HG03457 (cell line): ENCODE measurements around the gene TMA7B.

ENCODE experiments used
- ATAC-seq: cut with Tn5 transposase; IDR thresholded peaks from one replicate; pipeline ENCODE4 v1.9.1; 2021; ENCODE audit warnings: moderate number of reproducible peaks; ENCODE audit not compliant: unreplicated experiment

TMA7B gene

DNA sequence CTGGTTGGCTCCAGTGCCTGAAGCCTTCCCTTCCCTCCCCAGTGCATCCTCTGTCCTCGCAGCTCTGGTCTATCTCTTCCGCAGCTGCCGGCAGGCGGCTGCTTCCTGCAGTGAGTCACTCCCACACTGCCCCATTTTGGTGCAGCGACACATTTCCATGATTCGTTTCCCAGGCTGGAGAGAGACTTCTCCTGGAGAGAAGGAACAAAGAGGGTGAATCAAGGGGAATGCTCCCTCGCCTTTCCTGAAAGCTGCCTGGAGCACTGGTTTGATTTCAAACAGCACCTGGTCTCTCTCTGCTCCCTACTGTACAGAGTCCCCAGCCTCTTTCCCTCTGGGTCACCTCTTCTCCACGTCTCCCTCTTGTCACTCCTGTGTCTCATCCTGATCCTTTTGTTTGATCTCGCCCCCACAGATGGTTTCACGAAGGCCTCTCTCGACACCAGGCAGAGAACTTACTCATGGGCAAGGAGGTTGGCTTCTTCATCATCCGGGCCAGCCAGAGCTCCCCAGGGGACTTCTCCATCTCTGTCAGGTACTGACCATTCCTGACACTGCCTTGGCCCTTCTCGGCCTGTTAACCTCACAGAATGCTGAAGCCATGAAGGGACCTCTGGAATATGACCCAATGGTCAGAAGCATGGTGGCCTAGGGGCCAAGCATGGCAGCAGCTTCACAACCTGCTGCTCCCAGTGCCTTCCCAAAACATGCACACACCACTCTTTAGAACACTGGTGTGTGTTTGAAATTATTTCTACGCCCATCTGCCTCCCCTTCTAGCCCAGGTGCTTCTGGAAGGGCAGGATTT, at the start of gene TMA7B:
Gene TMA7B, plus strand, starts transcription at position 758 of the 808 bp plus-strand sequence. CDS start 3,978 bp downstream, outside the sequence.
- ATAC-seq = no peak

DNA sequence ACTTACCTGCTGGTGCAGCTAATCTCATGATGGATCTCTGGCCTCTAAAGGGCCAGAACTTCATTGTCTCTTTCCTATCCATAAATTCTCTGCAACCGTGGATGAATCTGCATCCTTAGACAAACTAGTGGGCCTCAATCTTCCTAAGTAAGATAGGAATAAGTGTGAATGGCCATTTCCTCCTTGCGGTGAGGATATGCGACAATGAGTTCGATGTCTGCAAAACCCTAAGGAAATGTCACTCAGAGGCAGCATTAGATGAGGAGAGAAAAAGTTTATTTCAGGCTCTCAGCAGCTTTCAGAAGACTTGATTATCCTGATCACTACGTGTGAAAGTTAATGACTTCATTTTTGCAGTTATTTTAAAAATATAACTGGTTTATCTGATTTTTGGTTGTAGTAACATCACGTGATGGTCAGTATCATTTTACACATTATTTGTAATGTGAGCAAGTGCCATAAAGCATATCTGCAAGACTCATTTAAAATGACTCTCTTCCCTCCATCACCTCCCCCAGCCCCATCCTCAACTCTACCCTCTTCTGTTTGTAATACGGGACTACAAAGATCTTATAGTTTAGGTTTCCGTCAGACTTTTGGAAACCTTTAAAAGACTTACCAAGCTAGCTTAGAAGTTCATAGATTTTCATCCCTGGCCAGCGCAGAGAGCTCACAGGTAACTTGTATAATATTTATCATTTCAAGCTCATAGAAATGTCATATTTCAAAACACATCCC, 49.2 kb upstream of the TMA7B start:
- no peak for ATAC-seq

DNA sequence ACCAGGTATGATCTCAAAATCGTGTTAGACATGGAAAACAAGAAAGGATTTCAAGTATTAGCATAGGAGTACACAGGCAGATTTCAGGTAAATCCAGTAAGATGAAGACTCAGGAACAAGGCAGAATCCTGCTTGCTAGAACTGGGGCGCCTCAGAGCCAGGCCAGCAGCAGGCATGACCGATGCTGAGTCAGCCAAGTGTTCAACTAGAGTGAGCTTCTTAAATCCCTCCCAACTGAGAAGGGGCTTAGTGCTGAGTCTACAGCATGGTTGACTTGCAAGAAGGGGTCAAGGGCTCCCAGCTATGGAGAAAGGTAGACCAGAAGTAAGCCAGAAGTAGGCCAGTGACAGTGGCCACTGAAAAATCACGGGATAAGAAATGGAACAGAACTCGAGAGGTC, 46.9 kb upstream of the TMA7B start:
- no peak for ATAC-seq

DNA sequence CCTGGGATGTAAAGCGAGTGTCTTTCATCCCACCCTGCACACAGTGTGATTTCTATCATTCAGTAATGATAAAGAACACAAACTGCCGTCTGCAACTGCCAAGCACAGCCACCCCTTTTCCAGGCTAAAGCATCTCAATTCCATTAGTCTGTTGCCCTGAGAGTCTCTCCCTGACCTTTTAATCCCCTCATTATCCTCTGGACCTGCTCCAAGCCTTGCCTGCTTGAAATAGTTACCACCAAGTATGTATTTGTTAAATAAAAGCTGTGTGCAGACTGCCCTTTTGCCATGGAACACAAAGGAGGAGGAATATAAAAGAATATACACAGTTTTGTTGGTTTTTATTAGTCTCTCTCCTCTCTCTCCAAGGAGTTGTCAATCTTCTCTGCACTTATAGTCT, 46.3 kb upstream of the TMA7B start:
- ATAC-seq = no peak

DNA sequence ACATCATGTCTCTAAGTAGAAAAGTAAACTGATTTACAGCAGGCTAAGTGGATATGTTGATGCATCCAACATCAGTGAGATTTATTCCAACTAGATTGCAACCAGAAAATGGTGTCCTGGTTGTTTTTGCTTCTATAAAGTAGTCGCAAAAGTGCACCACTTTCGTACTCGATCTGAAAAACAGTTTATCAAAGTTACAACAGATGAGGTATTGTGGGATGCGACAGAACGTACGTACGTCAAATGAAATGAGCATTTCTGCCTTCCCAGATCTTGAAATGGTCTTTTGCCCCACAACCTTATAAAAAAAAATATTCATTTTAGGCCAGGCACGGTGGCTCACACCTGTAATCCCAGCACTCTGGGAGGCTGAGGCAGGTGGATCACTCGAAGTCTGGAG, 45.6 kb upstream of the TMA7B start:
- no peak for ATAC-seq

DNA sequence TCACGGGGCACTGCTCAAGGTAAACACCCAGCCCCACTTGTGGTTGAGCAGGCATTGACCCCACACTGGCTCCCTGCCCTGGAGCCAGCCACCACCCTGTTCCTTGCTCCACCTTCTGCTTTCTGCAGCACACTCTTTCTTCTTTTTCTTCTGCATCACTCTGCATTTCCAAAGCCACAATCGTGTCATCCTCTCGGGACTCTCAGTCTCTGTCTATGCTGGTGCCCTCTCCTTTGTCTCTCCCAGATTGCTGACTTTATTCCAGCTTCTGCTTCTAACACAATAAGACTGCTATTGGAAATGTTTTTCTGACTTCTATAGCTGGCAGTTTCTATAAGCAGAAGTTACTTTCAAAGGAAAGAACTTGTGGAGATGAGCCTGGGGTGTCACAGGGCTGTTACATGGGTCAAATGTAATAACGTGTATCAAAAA, 44.9 kb upstream of the TMA7B start:
- ATAC-seq = no peak

DNA sequence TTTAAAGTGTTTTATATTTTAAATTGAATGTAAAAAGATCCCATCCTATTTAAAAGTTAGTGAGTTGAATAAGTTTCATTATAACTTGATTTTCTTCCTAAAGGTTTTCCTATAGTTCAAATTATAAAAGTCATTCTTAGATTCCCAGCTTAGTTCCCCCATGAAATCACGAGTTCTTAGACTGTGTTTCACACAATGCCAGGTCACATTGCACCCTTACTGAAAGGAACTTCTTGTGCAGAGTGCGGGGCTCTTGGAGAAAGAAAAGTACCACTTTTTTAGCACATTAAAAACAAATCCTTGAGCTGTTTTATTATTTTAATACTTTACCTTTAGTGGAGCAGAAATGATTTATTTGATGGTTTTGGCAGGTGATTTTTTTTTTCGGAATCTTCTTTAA, 43.7 kb upstream of the TMA7B start:
- ATAC-seq = no peak

DNA sequence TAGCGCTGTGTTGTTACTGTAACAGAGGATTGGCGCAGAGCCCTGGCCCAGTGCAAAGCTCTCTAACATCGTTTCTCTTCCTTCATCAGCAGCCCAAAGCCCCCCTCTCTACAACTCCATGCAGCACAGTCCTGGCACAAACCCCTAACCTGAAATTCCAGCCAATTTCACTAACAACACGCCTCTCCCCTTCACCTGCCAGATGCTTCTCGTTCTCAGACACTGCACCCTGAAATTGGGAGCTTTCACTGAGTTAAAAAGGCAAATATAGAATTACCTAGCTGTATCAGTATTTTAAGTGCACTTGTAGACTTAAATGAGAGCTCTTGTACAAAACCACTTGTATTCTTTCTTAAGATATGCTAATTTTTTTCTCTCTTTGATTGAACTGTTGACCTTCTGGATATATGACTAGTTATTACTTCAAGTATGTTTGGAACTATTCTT, 43.0 kb upstream of the TMA7B start:
- no peak for ATAC-seq

DNA sequence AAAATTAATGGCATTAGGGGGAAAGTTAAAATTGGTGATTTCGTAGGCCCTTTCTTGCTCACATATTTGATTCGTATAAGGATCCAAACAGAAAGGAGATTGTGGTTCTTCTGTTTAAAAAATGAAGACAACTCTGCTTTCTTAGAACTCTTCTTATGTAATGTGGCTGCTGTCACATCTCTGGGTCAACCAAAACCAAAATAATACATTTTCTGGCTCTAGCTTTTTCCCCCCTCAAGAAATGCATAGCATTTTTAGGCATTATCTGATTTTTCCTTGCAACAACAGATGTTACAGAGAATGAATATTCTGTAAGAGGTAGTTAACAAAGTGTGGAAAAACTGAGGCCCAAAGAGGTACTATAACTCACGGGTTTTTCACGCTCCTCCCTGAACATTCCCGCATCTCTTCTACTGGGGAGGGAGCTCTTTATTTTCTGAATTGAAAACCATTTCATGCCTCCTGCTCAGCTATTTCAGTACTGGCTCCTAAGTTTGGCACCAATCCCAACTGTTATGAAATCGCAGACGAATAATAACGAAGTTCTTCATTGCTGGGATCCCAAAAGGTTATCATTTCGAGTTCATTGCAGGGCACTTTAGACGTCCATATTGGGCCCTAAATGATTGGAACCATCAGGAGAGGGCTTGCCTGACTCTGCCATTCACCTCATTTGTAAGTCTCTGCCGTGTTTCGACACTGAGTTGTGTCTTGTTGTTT, 42.3 kb upstream of the TMA7B start:
- no peak for ATAC-seq

DNA sequence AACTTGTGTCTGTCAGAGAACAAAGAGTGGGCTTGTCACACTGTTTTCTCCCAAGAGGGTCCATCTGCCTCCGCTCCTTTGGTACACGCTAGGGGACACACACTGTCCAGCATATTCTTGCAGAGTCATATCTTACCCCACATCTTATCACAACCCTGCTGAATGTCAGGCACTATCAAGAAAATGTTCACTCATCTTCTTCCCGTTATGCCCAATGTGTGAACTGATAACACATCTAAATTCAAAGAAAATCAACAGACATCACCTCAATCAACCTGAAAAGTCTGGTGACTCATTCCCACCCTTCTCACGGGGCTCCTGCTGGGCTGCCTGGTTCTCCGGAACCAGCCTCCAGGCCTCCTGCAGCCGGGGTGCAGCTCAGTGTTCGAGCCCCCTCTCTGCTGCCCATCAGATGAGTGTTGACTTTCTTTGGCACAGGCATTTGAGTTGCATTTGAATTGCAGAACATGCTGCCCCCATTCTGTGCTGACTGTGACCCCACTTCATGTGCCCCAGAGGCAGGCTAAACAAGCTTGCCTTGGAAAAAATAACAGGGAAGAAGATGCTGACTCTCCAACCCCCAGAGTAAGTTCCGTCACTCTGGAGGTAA, 40.0 kb upstream of the TMA7B start:
- no peak for ATAC-seq

DNA sequence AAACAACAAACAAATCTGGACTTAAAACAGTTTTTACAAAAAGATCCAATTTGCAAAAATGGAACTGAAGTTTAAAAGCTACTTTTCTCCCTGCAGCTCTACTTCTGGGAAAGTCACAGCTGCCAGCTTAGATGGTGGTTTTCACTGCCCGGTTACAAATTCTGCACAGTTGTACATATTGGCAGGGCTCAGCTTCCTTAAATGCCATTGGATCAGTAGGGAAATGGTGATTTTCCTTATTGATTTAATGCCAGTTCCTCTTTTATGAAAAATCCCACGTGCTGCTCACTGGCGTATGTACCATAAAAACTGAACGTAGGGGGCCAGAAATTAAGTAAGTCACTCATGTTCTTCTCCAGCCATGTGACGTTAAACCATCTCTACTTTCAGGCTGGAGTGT, 36.5 kb upstream of the TMA7B start:
- ATAC-seq = no peak

DNA sequence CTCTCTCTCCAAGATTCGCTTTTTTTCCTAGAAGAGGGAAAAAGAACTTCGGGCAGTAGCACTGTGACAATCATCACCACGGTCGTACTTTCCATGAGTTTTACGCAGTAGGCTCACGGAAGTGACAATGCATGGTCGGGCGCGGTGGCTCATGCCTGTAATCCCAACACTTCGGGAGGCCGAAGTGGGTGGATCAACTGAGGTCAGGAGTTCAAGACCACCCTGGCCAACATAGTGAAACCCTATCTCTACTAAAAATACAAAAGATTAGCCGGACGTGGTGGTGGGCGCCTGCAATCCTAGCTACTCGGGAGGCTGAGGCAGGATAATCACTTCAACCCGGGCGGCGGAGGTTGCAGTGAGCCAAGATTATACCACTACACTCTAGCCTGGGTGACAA, 35.9 kb upstream of the TMA7B start:
- no peak for ATAC-seq

DNA sequence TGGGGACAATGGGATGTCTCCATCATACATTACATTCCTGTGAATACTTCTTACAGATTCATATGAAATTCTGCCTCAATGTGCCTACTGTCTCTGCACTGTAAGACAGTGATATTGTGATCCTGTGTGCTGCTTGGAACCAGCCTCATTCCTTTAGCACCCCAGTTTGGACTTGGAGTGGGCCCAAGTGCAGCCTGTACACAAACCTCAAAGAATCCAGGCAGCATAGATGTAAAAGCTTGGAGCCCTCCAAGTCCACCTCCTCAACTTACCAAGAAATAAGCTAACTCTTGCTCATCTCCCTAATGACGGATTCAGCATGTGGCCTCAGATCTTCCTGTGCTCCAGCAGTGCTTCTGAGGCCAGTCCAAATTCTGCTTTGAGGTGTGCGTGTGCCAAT, 34.9 kb upstream of the TMA7B start:
- ATAC-seq = no peak

DNA sequence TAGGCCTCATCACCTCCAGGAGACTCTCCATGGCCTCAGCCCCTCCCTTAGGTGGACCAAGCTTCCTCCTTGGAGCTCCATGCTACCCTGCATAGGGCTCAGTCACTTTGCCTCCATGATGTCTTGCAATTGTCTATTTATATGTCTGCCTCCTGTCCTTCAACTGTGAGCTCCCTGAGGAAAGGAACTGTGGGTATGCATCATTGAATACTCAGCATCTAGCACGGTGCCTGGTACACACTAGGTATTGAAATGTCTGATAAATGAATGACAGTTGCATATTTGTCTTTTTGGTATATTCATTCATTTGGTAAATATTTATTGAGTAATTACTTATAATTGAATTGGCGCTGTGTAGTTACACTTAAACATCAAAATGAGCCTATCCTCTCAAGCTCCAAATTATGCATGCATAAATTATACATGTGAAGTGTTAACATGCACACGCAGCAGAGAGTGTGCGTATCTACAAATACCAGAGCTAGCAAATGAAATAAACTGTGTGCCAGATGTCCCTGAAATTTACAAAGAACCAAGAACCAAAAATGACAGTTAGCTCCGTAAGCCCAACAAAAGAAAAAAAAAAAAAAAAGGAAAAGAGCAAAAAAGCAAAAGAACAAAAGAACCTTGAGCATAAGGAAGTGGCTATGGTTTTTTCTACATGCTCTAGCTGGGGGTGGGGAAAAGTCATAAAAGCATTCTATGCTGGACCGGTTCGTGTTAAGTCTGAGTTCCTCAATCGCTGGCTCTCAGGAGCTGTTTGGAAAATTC, 34.1 kb upstream of the TMA7B start:
- ATAC-seq = no peak

DNA sequence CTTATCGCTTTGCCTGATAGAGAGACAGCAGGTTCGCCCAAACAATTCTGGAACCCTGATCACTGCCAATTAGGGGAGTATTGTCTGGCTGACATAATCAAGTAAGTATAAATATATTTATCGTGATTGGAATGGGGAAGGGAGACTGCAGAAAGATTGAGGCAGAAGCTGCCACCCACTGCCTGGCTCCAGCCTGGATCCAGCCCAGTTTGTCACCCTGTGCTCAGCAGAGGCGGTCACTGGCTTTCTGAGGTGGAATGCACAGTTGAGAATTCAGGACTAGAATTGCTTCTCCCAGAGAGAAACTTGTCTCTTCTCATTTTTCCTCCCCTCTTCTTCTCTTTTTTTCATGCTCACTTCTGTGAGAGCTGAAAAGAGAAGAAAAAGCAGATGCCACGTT, 33.4 kb upstream of the TMA7B start:
- no peak for ATAC-seq

DNA sequence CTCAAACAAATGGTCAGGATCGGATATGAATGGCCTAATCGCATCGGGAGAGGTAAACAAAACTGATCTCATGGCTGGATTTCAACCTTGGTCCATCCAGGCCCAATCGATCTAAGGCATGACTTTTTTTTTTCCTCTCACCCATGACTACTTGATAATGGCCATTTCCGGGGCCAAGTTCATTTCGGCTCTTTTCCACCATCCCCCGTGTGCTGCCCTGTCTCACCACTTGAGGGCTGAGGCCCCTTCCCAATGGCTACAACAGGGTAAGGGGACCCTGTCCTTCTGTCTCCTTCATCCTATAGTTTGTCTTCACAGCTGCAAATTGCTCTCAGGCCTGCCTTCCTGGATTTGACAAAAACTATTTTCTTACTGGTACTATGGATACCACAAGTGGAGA, 32.7 kb upstream of the TMA7B start:
- no peak for ATAC-seq

DNA sequence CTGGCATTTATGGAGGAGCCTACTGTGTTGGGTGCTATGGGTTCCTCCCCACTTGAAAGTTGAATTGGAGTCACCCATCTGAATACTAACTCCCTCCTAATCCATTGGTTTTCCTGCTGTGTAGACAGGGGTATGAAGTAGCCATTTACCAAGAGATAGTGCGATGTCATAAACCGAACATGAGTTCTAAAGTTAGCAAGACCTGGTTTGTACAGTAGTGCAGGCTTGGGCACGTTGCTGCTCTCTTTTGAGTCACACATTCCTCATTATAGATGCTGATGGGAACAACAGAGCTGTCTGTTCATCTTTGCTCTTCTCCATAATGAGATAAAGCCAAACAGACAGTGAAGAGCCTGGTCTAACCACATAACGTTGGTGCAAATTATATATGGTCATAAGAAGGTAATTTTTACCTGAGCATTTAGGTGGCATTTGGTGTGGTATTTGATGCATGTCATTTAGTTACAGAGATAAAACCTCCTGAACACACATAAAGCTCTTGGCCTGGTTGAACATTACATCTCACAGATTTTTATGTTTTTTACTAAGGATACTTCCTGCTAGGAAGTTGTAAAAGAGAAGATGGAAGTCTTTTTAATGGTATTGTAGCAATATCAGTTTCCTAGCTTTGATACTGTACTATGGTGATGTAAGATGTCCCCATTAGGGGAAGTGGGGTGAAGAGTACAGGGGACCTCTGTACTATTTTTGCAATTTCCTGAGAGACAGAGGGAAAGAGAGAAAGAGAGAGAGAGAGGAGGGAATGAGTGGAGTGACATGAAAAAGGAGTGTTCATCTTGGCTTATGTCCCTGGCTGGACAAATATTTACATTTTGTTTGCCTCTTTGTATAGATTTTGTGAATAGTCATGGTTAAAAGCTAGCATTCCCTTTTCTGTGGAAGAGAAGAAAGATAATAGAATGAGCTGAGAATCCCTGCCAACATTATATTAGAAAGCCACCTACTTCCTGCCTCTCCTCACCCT, 31.4 kb upstream of the TMA7B start:
- ATAC-seq = no peak

DNA sequence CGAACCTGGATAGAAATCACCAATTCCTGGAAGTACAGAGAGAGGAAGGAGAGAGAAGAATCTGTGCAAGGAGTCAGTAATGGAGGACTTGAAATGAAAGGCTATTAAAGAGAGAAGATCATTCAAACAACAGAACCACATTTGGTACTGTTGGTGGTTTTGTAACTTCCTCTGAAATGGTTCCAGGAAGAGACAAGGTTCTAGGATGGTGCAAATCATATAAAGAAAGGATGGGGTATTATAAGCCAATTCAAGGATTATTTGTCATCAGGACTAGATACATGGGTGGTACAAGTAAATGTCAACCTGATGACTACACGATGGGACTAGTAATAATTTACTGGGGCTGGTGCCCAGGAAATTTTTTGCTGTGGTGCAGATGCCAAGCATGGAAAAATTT, 28.9 kb upstream of the TMA7B start:
- no peak for ATAC-seq

DNA sequence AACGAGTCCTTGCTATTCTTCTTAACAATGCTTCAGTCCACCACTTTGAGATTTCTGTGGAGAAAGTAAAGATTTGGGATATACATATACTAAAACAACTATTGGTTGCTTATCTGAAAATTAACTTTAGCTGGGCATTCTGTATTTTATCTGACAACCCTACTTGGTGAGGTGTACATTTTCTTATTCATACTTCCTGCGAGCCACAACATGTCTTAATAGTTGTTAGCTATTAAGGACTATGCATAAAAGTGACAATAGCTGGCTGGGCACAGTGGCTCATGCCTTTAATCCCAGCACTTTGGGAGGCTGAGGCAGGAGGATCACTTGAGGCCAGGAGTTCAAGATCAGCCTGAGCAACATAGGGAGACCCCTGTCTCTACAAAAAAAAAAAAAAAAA, 28.0 kb upstream of the TMA7B start:
- ATAC-seq = no peak
